HG03108 (cell line): ENCODE measurements around the gene PCLAF.
"Not testable (repeated sequence)": the region's sequence is repeated elsewhere in the genome, so short reads cannot be mapped to it uniquely, and the experiment has no call there.

Experiments used
- ATAC-seq: cut with Tn5 transposase; IDR thresholded peaks from one replicate; pipeline ENCODE4 v1.9.1; 2021; ENCODE audit warnings: moderate library complexity; ENCODE audit not compliant: unreplicated experiment

PCLAF gene

DNA sequence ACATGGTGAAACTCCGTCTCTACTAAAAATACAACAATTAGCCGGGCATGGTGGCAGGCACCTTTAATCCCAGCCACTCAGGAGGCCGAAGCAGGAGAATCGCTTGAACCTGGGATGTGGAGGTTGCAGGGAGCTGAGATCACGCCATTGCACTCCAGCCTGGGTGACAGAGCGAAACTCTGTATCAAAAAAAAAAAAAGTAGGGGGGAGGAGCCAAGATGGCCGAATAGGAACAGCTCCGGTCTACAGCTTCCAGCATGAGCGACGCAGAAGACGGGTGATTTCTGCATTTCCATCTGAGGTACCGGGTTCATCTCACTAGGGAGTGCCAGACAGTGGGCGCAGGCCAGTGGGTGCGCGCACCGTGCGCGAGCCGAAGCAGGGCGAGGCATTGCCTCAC lies 54.8 kb downstream of the PCLAF start:
- not testable (repeated sequence) for ATAC-seq

DNA sequence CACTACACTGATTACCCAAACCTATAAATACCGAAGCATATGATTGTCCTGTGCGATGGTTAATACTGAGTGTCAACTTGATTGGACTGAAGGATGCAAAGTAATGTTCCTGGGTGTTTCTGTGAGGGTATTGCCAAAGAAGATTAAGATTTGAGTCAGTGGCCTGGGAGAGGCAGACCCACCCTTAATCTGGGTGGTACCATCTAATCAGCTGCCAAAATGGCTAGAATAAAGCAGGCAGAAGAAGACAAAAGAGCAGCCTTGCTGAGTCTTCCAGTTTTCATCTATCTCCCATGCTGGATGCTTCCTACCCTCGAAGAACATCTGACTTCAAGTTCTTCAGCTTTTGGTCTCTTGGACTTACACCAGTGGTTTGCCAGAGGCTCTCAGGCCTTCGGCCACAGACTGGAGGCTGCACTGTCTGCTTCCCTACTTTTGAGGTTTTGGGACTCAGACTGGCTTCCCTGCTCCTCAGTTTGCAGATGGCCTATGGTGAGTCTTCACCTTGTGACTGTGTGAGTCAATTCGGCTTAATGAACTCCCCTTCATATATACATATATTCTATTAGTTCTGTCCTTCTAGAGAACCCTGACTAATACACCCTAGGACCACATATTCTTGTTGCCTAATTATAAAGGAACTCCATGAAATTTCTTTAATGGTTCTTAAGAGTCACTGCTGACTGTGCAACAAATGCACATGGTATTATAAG lies 56.9 kb downstream of the PCLAF start:
- ATAC-seq = no peak

DNA sequence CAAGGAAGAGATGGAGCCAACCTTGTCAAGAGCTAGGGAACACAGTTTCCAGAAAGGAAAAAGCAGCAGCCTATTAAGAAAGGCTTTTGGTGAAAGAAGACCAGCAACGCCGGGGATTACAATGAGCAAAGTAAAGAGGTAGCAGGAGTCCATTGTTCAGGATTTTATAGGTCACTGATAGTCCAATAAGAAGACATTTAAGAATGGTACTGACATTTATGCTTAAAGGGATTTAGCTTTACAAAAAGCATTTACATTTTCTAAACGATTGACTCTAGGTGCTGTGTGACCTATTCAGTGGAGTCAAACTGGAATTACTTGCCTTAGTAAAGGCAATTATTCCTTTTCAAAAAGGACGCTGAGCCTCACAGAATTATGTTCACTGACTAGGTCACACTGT lies 66.0 kb downstream of the PCLAF start:
- no peak for ATAC-seq

DNA sequence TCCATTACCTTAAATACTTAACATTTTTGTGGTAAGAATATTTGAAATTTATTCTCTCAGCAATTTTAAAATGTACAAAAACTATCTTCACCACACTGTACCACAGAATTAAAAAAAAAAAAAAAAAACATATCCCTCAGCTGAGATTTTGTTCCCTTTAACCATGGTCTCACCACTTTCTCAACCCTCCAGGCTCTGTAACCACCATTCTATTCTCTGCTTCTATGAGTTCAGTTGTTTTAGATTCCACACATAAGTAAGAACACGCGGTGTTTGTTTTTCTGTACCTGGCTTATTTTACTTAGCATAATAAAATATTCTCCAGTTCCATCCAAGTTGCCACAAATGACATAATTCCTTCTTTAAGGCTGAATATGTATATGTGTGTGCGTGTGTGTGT lies 66.8 kb downstream of the PCLAF start:
- no peak for ATAC-seq
